GM21367 (cell line): ENCODE results near the gene ADAT3.
"Not testable (repeated sequence)": the region's sequence is repeated elsewhere in the genome, so short reads cannot be mapped to it uniquely, and the experiment has no call there.

ENCODE experiments used
- ATAC-seq: cut with Tn5 transposase; IDR thresholded peaks from one replicate; pipeline ENCODE4 v1.9.1; 2021; ENCODE audit not compliant: unreplicated experiment

Gene ADAT3

GRCh38 chr19:1866693-1867348 lies 38.4 kb upstream of the ADAT3 start:
- no peak for ATAC-seq

DNA sequence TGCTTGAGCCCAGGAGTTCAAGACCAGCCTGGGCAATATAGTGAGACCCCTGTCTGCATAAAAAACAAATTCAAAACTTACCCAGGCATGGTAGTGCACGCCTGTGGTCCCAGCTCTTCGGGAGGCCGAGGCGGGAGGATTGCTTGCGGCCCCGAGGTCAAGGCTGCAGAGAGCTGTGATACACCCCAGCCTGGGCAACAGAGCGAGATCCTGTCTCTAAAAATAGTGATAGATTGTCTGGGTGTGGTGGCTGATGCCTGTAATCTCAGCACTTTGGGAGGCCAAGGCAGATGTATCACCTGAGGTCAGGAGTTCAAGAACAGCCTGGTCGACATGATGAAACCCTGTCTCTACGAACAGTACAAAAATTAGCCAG lies 37.9 kb upstream of the ADAT3 start:
- no peak for ATAC-seq

DNA sequence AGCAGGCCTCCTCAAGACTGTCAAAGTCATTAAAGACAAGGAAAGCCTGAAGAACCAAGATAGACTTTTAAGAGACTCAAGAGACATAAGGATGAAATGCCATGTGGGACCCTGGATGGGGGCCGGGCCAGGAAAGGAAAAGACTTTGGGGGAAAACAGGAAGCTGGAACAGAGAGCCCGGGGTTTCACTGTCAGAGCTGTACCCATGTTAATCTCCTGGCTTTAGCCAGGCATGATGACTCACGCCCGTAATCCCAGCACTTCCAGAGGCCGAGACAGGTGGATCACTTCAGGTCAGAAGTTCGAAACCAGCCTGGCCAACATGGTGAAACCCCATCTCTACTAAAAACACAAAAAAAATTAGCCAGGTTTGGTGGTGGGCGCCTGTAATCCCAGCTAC lies 36.2 kb upstream of the ADAT3 start:
- no peak for ATAC-seq

- ATAC-seq = no peak
Measured at GRCh38 chr19:1871140-1871597, 34.0 kb upstream of the ADAT3 start.

GRCh38 chr19:1871630-1872029 lies 33.6 kb upstream of the ADAT3 start:
- no peak for ATAC-seq

DNA sequence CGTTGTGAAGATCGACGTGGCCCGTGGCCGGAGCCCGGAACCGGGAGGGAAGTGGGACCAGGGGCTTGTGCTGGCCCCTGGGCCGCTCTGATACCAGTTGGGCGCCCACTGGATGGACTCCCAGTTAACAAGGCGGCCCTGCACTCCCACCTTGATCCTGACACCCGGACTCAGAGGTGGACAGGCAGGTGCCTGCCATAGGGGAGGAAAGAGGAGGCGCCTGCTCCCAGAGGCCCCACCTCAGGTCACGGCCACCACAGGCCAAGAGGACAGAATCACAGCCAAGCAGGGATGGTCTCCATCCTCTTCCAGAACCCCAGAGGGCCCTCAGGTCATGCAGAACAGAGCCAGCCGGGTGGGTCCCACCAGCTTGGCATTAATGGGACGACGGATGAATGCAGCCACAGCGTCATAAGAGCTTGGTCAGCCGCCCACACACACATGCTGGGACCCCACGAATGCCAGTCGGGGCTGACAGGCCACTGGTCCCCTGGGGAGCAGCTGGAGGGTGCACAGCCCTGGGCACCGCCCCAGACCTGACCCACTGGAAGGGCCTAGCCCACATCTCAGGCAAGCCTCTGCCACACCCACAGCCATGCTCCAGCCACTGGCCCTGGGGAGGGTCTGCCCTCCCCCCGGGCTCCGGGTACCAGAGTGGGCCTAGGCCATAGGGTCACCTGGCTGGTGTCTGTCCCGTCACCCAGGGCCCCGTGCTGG lies 32.2 kb upstream of the ADAT3 start:
- ATAC-seq = no peak

DNA sequence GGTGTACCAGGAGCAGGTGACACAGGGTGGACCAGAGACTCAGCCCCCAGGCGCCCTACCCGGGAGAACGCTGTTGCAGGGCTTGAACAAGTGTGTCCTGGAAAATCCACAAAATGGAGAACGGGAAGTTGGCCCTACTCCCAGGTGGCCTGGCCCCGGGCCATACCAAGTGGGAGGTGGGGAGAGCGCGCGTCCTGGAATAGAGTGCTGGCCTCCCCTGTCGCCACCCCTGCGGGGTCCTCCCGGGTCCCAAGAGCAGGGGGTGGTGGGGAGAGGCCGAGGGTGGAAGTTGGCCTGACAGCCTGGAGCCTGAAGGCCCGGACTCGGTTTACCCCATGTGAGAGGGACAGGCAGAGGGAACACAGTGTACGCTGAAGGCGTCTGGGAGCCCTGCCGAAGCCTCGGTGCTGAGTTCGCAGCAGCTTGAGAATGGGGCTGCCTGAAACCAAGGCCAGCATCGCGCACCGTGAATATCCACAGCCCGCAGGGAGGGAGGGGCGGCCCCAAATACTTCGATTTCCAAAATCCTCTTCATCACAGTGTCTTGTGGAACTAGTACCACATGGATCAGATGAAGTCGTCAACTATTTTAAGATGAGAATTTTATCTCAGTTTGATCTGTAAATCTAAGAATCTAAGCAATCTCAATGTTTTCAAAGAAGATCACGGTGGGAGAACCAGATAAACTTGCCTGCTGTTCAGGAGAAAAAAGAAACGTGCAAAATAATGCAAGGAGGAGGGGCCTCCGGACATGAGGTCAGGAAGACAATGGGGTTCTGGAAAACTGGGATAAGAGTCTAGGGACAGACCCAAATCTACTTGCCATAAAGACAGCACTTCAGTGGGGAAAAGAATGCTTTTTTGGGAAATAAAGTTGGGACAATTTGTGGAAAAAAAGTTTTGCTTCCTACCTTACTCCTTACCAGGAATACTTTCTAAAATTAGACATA lies 31.4 kb upstream of the ADAT3 start:
- no peak for ATAC-seq

- ATAC-seq = no peak
Measured at GRCh38 chr19:1874554-1875185, 30.5 kb upstream of the ADAT3 start.

DNA sequence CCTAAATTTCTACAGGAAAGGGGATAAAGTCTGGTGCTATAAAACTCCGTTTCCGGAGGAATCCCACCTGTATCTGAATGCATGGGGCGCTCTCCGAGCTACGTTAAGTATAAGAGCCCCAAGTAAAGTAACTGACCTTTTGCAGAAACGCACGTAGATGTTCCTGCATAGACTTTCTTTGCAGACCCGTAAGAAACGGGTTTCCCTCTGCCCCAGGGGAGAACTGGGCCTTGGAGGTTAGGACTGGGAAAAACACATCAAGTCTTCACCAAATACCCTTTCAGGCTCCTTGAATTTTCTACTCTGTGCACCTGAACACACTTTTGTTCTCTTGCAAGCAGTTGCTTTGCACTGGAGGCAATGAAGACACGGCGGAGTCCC lies 29.9 kb upstream of the ADAT3 start:
- not testable (repeated sequence) for ATAC-seq

DNA sequence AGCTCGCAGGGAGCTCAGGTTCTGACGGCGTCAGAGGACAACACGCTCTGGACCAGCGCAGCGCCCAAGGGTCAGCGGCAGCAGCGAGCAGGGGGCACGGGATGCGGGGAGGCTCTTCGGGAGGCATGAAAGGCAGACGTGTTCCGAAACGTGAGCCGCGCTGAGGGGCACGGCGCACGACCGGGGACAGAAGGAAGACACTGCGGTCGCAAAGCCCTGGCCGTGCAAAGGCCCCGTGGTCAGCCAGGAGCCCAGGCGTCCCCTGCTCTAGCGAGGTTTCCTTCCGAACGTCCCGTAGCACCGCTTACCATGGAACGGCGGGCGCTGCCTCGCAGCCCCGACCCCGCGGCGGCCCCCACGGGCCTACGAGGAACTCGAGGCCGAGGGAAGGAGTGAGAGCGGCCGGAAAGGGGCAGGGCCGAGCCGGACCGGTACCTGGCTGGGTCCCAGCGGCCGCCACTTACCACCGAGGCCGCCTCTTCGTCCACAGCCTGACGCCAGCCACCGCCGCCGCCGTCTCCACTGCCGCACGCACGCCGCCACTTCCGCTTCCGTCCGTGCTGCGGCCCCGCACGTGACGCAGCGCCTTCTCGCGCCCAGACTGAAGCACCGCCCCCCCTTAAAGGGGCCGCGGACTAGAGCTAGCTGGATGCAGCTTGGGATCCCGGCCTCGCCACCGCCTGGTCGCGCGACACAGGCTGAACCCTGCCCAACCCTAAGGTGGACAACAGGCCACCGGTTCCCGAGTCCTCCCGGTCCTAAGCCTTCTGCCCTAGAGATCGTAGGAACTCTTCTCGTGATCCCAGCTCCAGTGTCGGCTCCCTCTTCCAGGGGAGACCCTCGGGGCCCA lies 29.3 kb upstream of the ADAT3 start:
- peak; percentile 73 for ATAC-seq

DNA sequence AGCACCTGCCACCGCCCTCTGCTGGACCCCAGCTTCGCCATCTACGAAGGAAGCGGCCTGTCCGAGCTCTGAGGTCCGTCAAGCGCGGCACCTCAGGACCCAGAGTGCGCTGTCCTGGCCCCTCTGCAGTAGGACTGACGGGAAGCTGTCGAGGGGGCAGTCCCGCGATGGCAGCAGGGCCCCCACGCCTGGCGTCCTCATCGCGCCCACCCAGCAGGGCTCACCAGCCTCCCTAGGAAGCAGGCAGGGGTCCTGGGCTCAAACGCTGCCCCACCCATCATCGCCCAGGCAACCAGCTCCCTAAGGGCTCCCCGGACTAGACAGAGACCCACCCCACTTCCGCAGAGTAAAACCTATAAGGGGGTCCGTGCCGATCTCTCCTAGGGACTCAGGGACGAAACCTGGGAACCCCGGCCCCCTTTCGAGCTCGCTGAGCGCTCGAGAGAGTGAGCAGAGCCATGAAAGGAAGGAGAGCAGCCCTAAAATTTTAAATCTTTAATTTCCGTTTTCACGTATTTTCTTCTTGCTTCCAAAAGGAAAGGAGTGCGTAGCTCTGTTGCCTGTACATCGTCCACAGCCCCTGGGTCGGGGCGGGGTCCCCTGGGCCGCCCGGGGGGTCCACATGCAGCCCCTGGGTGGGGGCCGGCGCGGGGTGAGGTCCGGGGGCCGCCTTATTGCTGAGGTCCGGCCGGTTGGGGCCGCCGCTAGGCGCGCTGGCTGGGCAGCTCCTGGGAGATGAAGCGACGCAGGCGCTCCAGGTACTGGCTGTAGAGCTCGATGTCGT lies 28.5 kb upstream of the ADAT3 start:
- ATAC-seq = not testable (repeated sequence)

GRCh38 chr19:1877280-1877660 lies 27.9 kb upstream of the ADAT3 start:
- not testable (repeated sequence) for ATAC-seq

DNA sequence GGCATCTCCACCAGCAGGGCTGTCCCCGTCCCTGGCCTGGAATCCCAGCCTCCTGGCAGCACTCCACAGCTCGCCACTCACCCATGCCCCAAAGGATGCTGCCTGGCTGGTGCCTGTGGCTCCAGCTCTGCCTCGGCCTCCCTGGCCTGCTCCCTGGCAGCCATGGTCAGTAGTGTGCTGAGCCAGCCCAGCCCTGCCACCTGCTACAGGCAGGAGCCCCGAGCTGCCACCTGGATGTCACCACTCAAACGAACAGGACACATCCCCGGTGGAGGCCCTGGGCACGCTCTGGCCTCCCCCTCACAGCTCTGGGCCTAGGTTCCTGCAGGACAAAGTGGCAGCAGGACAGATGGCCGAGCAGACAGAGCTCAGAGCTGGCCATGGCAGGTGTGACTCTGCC lies 26.6 kb upstream of the ADAT3 start:
- ATAC-seq = not testable (repeated sequence)

DNA sequence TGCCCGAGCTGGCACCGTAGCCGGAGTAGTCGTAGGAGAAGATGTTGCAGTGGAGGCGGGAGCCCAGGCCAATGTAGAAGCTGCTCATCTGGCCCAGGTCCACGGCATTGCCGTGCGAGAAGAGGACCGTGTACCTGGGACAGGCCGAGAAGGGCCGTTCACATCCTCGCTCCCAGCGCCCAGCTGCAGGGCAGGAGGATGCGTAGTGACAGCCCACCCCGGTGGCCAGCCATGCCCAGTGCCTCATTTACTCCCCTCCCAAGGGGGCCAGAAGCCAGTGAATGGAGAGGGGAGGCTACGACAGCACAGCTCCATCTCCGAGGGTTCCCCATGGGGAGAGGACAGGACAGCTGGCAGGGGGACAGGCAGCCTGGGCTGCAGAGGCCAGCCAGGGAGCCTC lies 25.2 kb upstream of the ADAT3 start:
- not testable (repeated sequence) for ATAC-seq

DNA sequence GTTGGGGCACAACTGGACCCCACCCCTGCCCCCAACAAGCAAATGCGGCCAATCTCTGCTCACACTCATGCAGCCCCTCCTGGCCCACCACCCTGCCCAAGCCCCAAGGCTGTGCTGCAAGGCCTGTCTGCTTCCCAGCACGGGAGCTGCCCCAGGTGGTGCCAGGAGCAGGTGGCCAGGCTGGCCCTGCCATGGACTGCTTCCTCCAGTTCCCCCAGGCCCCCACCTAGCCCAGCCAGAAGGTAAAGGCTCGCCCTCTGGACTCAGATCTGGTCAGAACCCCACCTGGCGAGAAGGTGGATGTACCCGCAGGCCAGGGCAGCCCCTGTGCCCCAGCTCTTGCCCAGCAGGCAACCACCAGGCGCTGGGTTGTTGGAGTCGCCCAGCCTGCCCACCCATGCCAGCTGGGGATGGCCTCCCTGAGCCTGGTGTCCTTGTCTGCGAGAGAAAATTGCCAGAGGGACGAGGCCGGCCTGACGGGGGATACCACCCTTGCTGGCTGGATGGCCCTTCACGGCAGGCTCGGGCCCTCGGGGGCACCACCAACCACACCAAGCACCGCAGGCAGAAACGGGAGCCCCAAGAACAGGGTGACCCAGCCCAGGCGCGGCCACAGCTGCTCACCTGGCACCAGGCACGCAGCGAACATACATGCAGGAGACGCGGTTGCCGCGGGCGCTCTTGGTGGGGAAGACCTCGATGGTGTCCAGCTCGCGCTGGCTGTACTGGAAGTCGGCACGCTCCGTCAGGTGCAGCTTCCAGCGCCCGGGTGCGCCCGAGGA lies 24.4 kb upstream of the ADAT3 start:
- ATAC-seq = no peak

DNA sequence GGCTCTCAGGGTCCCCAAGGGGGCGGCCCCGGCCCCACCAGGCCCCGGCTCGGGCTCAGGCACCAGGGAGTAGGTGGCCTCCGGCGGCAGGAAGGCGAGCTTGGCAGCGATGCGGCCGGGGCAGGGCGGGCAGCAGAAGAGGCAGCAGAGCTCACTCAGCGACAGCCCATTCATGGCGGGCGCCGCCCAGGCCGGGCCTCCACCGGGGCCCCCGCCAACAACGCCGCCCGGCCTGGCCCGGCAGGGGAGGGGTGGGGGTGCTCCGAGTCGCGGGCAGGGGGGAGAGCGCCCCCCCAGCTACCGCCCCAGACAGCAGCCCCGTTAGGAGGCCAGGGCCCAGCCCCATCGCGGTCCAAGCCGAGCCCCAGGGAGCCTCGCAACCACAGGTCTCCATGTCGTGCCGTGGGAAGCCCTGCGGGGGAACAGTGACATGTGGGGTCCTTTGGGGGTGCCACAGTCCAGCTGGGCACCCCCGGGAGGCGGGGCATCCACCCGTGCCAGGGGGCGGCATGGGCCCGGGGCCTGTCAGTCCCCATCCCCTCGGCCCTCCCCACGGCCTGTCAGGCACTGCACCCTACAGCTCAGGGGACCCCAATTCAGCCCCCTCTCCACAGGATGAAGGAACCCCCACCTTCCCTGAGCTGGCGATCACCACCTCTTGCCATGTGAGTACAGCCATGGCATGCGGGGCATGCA lies 23.7 kb upstream of the ADAT3 start:
- ATAC-seq = not testable (repeated sequence)

DNA sequence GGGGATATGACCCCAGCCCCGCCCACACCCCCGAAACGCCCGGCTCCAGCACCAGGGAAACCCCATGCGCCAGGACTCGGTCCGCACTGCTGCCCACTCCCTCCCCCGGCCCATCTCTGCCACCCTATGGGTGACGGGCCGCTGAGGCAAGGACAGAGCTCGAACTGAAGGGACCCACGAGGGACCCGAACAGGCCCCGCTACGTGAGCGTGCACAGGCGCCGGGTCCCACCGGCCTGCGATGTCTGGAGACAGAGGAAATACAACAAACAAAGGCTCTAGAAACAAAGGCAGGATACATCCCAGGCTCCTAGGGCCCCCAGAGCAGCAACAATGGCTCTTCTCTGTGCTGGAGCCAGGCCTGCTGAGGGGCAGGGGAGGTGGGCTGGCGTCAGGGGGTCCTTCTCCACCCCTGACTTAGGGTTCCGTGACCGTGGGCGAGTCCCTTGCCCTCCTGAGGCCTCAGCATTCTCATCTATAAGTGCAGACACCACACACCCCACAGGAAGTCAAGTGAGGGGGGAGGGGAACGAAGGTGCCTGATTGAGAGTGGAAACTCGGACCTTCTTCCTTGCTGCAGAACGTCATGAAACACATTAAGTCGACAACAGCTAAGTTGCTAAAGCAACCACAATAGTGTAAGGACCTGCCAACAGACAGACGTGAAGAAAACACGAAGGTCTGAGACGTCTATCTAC lies 23.0 kb upstream of the ADAT3 start:
- ATAC-seq = no peak
